Liver (tissue), 9 donors: Measurements from ENCODE around the gene PLVAP. TPM values are rescaled to one million over a fixed set of nuclear protein-coding genes. Genes with fewer than 3 reads are reported as not detected.

ENCODE experiments used
- DNase-seq: peaks from one replicate; pipeline ENCODE4 v3.0.0-alpha.2; 2017; ENCODE audit warnings: low spot score
- H3K27ac ChIP-seq, 2 donors: one replicate each; pipeline ENCODE4 v1.7.0; 2013; ENCODE audit warnings: inconsistent platforms in 2 of 2, low read length in 2 of 2, control low read depth in 1 of 2, low read depth in 1 of 2, mild to moderate bottlenecking in 1 of 2
- H3K27me3 ChIP-seq, 4 donors: one replicate each; pipeline versions ENCODE4 v1.6.1 to v1.7.0; 2013; ENCODE audit warnings: low read length in 3 of 4, inconsistent platforms in 1 of 4, mild to moderate bottlenecking in 1 of 4, moderate library complexity in 1 of 4; ENCODE audit not compliant: control insufficient read depth in 4 of 4, insufficient read depth in 4 of 4
- H3K36me3 ChIP-seq, 4 donors: one replicate each; pipeline versions ENCODE4 v1.6.1 to v1.7.0; 2013; ENCODE audit warnings: low read length in 3 of 4, mild to moderate bottlenecking in 3 of 4, low read depth in 1 of 4, moderate library complexity in 1 of 4; ENCODE audit not compliant: control insufficient read depth in 4 of 4, insufficient read depth in 3 of 4
- H3K4me1 ChIP-seq, 4 donors: one replicate each; pipeline versions ENCODE4 v1.6.1 to v1.7.0; 2013; ENCODE audit warnings: low read length in 3 of 4, mild to moderate bottlenecking in 3 of 4, moderate library complexity in 1 of 4; ENCODE audit not compliant: control insufficient read depth in 4 of 4, insufficient read depth in 4 of 4
- H3K4me3 ChIP-seq, 3 donors: one replicate each; pipeline versions ENCODE4 v1.6.1 to v1.7.0; 2013; ENCODE audit warnings: low read length in 3 of 3, control low read depth in 1 of 3, low read depth in 1 of 3, mild to moderate bottlenecking in 1 of 3
- H3K9ac ChIP-seq, 2 donors: one replicate each; pipeline ENCODE4 v1.7.0; 2013; ENCODE audit warnings: low read length in 2 of 2, mild to moderate bottlenecking in 2 of 2, moderate library complexity in 2 of 2, control low read depth in 1 of 2, low read depth in 1 of 2
- H3K9me3 ChIP-seq, 4 donors: one replicate each; pipeline versions ENCODE4 v1.6.1 to v1.7.0; 2013; ENCODE audit warnings: low read length in 3 of 4; ENCODE audit not compliant: control insufficient read depth in 4 of 4
- EGR1 ChIP-seq, 2 donors: IDR thresholded peaks; 2 replicates each; pipeline ENCODE4 v1.6.1; 2016 to 2018; ENCODE audit warnings: antibody characterized with exemption in 2 of 2, low read depth in 2 of 2
- FOXA1 ChIP-seq: IDR thresholded peaks from 2 replicates; pipeline ENCODE4 v1.6.1; 2016; ENCODE audit warnings: antibody characterized with exemption
- FOXA2 ChIP-seq: IDR thresholded peaks from 2 replicates; pipeline ENCODE4 v1.6.1; 2016; ENCODE audit warnings: antibody characterized with exemption
- GABPA ChIP-seq, 2 donors: IDR thresholded peaks in 1 of 2; conservative IDR thresholded peaks in 1 of 2; 2 replicates each; pipeline ENCODE4 v1.6.1; 2016; ENCODE audit warnings: antibody characterized with exemption in 2 of 2, mild to moderate bottlenecking in 1 of 2, moderate library complexity in 1 of 2
- HNF4A ChIP-seq, 2 donors: conservative IDR thresholded peaks; 2 replicates each; pipeline ENCODE4 v1.6.1; 2016; ENCODE audit warnings: antibody characterized with exemption in 2 of 2, mild to moderate bottlenecking in 2 of 2
- HNF4G ChIP-seq: IDR thresholded peaks from 2 replicates; pipeline ENCODE4 v1.6.1; 2016; ENCODE audit warnings: antibody characterized with exemption
- JUND ChIP-seq, 2 donors: IDR thresholded peaks; 2 replicates each; pipeline ENCODE4 v1.6.1; 2016; ENCODE audit warnings: antibody characterized with exemption in 2 of 2
- NR2F2 ChIP-seq: IDR thresholded peaks from 2 replicates; pipeline ENCODE4 v1.6.1; 2016; ENCODE audit warnings: antibody characterized with exemption
- RAD21 ChIP-seq, 2 donors: IDR thresholded peaks; 2 replicates each; pipeline ENCODE4 v1.6.1; 2016; ENCODE audit warnings: antibody characterized with exemption in 2 of 2, mild to moderate bottlenecking in 2 of 2
- REST ChIP-seq: IDR thresholded peaks from 2 replicates; pipeline ENCODE4 v1.6.1; 2016; ENCODE audit warnings: antibody characterized with exemption, mild to moderate bottlenecking
- RXRA ChIP-seq, 2 donors: IDR thresholded peaks; 2 replicates each; pipeline ENCODE4 v1.6.1; 2017 to 2018; ENCODE audit warnings: antibody characterized with exemption in 2 of 2, mild to moderate bottlenecking in 1 of 2
- SP1 ChIP-seq: IDR thresholded peaks from 2 replicates; pipeline ENCODE4 v1.6.1; 2018; ENCODE audit warnings: antibody characterized with exemption, mild to moderate bottlenecking
- TAF1 ChIP-seq: conservative IDR thresholded peaks from 2 replicates; pipeline ENCODE4 v1.6.1; 2016; ENCODE audit warnings: antibody characterized with exemption, mild to moderate bottlenecking
- YY1 ChIP-seq: IDR thresholded peaks from 2 replicates; pipeline ENCODE4 v1.6.1; 2016; ENCODE audit warnings: antibody characterized with exemption, mild to moderate bottlenecking
- ZBTB33 ChIP-seq: IDR thresholded peaks from 2 replicates; pipeline ENCODE4 v1.6.1; 2016; ENCODE audit warnings: antibody characterized with exemption
- WGBS: extraction: QIAGEN DNeasy Blood & Tissue Kit; methylation state at CpG from one replicate; pipeline ENCODE4 v1.1.7; 2013; 5-methylcytosine and 5-hydroxymethylcytosine counted together
- polyA plus RNA-seq, 2 donors: library from polyadenylated mRNA; stranded (reverse) in 1 of 2; unstranded in 1 of 2; fragments of 200-250 nt in 1 of 2; fragments of >200 nt in 1 of 2; fragmentation: Nextera tagmentation in 1 of 2; extraction: Ambion mirVana in 1 of 2; gene quantifications; one replicate each; pipeline versions ENCODE4 v1.2.1 to v1.2.3, GENCODE V29; 2013 to 2015
- total RNA-seq, 2 donors: library from RNA; depleted of rRNA; stranded (reverse); fragments of >200 nt; gene quantifications; one replicate each; pipeline ENCODE4 v1.2.3, GENCODE V29; 2014
- TF ChIP-seq, protein P1 (sequence below): fragments of 150-350 bp; IDR thresholded peaks from 2 replicates; pipeline ENCODE4 v1.5.1; 2017; ENCODE audit warnings: improper control_type of control experiment, low read depth, low read length; ENCODE audit not compliant: missing input control
- TF ChIP-seq, protein P2 (sequence below): IDR thresholded peaks from 2 replicates; pipeline ENCODE4 v1.6.1; 2016; ENCODE audit warnings: antibody characterized with exemption
- TF ChIP-seq, protein P3 (sequence below): IDR thresholded peaks from 2 replicates; pipeline ENCODE4 v1.6.1; 2016; ENCODE audit warnings: antibody characterized with exemption
- donor health status: healthy.
- donor health status: healthy.
- donor health status: healthy.
- donor health status: healthy.
- donor health status: healthy.

Gene PLVAP
- total and polyA plus RNA-seq, 4 donors: 4.2 to 11.8 (median 8.6) TPM

- TF ChIP-seq, protein P1, sequence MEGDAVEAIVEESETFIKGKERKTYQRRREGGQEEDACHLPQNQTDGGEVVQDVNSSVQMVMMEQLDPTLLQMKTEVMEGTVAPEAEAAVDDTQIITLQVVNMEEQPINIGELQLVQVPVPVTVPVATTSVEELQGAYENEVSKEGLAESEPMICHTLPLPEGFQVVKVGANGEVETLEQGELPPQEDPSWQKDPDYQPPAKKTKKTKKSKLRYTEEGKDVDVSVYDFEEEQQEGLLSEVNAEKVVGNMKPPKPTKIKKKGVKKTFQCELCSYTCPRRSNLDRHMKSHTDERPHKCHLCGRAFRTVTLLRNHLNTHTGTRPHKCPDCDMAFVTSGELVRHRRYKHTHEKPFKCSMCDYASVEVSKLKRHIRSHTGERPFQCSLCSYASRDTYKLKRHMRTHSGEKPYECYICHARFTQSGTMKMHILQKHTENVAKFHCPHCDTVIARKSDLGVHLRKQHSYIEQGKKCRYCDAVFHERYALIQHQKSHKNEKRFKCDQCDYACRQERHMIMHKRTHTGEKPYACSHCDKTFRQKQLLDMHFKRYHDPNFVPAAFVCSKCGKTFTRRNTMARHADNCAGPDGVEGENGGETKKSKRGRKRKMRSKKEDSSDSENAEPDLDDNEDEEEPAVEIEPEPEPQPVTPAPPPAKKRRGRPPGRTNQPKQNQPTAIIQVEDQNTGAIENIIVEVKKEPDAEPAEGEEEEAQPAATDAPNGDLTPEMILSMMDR: no peak
- TF ChIP-seq FOXA2 (no peak), HNF4A (conservative IDR thresholded peaks at IDR 0.05) (no peak), GABPA (IDR thresholded peaks at IDR 0.05 in 1 of 2, conservative IDR thresholded peaks at IDR 0.05 in 1 of 2) (no peak), FOXA1 (no peak), EGR1 (IDR thresholded peaks at IDR 0.05; ENCODE audit: low read depth in 2 of 2) (no peak)
- TF ChIP-seq, protein P2, sequence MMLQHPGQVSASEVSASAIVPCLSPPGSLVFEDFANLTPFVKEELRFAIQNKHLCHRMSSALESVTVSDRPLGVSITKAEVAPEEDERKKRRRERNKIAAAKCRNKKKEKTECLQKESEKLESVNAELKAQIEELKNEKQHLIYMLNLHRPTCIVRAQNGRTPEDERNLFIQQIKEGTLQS: no peak
Observed at GRCh38 chr19:17331045-17331558, 46.0 kb downstream of the PLVAP start (continued).

GRCh38 chr19:17330262-17331044, 46.7 kb downstream of the PLVAP start:
- 94% methylated on average over 24 of the region's 24 CpGs for WGBS
- Histone ChIP-seq H3K9ac (no peak overlapping the region), H3K4me1 (peaks cover 15 to 31% (median 24%) of the 10 kb centered on the region in 4 donors), H3K27me3 (no peaks in the 10 kb centered on the region), H3K9me3 (no peaks in the 10 kb centered on the region), H3K4me3 (no peak overlapping the region), H3K27ac (no peak overlapping the region), H3K36me3 (no peaks in the 10 kb centered on the region)
- no peak for DNase-seq
- TF ChIP-seq, protein P2: no peak
- TF ChIP-seq RXRA (IDR thresholded peaks at IDR 0.05): no peak
- no peak for TF ChIP-seq HNF4G
- TF ChIP-seq JUND (IDR thresholded peaks at IDR 0.05): no peak
- TF ChIP-seq EGR1 (IDR thresholded peaks at IDR 0.05; ENCODE audit: low read depth in 2 of 2): no peak
- no peak for TF ChIP-seq YY1
- TF ChIP-seq SP1: no peak
- no peak for TF ChIP-seq TAF1
- TF ChIP-seq FOXA1: no peak
- TF ChIP-seq GABPA (IDR thresholded peaks at IDR 0.05 in 1 of 2, conservative IDR thresholded peaks at IDR 0.05 in 1 of 2): no peak
- TF ChIP-seq FOXA2: no peak
- TF ChIP-seq HNF4A (conservative IDR thresholded peaks at IDR 0.05): no peak
- TF ChIP-seq NR2F2: no peak
- no peak for TF ChIP-seq REST
- TF ChIP-seq, protein P3, sequence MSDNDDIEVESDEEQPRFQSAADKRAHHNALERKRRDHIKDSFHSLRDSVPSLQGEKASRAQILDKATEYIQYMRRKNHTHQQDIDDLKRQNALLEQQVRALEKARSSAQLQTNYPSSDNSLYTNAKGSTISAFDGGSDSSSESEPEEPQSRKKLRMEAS: no peak
- TF ChIP-seq, protein P1: no peak
- no peak for TF ChIP-seq RAD21 (IDR thresholded peaks at IDR 0.05)
- no peak for TF ChIP-seq ZBTB33
